Ectodermal cell (in vitro differentiated cells): ENCODE data around the gene ARHGAP23.

Experiments used
- H3K27ac ChIP-seq: 2 replicates; pipeline ENCODE4 v1.7.0; 2013; ENCODE audit warnings: mild to moderate bottlenecking, low read depth, low read length; ENCODE audit not compliant: insufficient read depth, poor library complexity, severe bottlenecking
- H3K27me3 ChIP-seq: 2 replicates; pipeline ENCODE4 v1.7.0; 2013; ENCODE audit warnings: mild to moderate bottlenecking, low read length; ENCODE audit not compliant: insufficient read depth, control insufficient read depth, poor library complexity, severe bottlenecking
- H3K36me3 ChIP-seq: one replicate; pipeline ENCODE4 v1.7.0; 2013; ENCODE audit warnings: low read length; ENCODE audit not compliant: control insufficient read depth, insufficient read depth
- H3K4me1 ChIP-seq: one replicate; pipeline ENCODE4 v1.7.0; 2013; ENCODE audit warnings: low read length; ENCODE audit not compliant: control insufficient read depth, insufficient read depth
- H3K4me3 ChIP-seq: 2 replicates; pipeline ENCODE4 v1.7.0; 2013; ENCODE audit warnings: low read depth, low read length, control low read depth; ENCODE audit not compliant: insufficient read depth
- H3K9me3 ChIP-seq: 2 replicates; pipeline ENCODE4 v1.7.0; 2013; ENCODE audit warnings: mild to moderate bottlenecking, low read length, moderate library complexity; ENCODE audit not compliant: control insufficient read depth
- WGBS, 2 experiments: methylation state at CpG; one replicate each; pipeline ENCODE4 v1.1.7; 2013; ENCODE audit warnings: missing lambda C conversion rate in 2 of 2; 5-methylcytosine and 5-hydroxymethylcytosine counted together

The ARHGAP23 gene

DNA sequence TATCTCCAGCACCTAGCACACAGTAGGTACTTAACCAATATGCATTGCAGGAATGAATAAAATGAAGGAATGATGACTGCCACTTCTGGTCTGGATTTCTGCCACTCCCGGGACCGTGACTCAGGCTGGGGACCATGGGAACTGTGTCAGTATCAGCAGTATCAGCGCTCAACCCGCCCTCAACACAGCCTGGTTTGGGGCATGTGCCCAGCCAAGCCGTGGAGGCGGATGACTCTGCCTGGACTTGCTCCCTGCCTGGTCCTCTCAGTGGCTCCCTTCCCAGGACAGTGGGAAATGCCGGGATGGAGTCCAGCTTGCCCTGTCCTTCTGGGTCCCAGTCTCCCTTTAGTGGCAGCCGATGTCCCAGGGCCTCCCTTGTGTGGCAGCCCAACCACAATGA is 122.4 kb downstream of the ARHGAP23 start:
- WGBS, 2 experiments: 91 to 93% methylated on average over 8 of the region's 8 CpGs
- Histone ChIP-seq H3K4me1 (no peaks in the 10 kb centered on the region), H3K9me3 (no peaks in the 10 kb centered on the region), H3K36me3 (peaks cover 12% of the 10 kb centered on the region), H3K27ac (no peak overlapping the region), H3K27me3 (no peaks in the 10 kb centered on the region), H3K4me3 (no peak overlapping the region)

DNA sequence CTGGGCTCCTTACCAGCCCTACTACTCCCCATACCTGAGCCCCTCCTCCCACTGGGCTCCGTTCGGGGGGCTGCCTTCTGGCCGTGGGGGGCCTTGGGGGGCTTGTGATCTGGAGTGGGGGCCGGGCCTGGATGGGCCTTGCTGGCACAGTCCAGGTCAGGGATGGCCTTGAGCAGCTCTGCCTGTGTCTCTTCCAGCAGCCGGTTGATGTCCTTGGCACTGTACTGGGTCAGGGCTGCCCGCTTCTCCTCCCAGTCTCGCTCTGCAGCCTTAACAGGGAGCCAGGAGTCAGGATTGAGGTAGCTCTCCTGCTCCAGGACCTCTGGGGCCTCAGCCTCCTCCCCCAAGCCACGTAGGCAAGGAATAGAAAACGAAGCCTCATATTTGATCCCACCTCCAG is 122.9 kb downstream of the ARHGAP23 start:
- Histone ChIP-seq H3K27ac (no peak overlapping the region), H3K9me3 (no peaks in the 10 kb centered on the region), H3K4me1 (no peaks in the 10 kb centered on the region), H3K27me3 (no peaks in the 10 kb centered on the region), H3K4me3 (no peak overlapping the region), H3K36me3 (peaks cover 12% of the 10 kb centered on the region)
- 91 to 94% methylated on average over 9 of the region's 9 CpGs for WGBS, 2 experiments

DNA sequence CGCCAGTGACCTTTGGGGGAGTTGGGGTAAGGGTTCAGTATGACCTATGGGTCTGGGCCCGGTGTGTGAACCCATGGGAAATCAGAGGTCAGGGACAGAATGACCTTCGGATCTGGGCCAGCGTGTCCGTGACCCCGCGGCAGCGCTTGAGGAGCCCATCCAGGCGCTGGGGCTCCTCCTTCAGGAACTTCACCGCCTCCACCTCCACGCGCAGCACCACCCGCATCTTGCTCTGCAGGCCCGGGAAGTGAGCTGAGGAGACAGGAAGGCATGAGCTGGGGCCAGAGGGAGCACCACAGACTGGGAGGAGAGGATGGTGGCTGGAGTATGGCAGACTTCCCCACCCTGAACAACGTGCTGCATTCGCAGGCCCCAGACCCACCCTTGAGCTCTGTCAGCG is 124.1 kb downstream of the ARHGAP23 start:
- Histone ChIP-seq H3K4me3 (no peak overlapping the region), H3K27ac (no peak overlapping the region), H3K9me3 (no peaks in the 10 kb centered on the region), H3K36me3 (peaks cover 12% of the 10 kb centered on the region), H3K27me3 (no peaks in the 10 kb centered on the region), H3K4me1 (no peaks in the 10 kb centered on the region)
- WGBS, 2 experiments: 95 to 96% methylated on average over 17 of the region's 17 CpGs

DNA sequence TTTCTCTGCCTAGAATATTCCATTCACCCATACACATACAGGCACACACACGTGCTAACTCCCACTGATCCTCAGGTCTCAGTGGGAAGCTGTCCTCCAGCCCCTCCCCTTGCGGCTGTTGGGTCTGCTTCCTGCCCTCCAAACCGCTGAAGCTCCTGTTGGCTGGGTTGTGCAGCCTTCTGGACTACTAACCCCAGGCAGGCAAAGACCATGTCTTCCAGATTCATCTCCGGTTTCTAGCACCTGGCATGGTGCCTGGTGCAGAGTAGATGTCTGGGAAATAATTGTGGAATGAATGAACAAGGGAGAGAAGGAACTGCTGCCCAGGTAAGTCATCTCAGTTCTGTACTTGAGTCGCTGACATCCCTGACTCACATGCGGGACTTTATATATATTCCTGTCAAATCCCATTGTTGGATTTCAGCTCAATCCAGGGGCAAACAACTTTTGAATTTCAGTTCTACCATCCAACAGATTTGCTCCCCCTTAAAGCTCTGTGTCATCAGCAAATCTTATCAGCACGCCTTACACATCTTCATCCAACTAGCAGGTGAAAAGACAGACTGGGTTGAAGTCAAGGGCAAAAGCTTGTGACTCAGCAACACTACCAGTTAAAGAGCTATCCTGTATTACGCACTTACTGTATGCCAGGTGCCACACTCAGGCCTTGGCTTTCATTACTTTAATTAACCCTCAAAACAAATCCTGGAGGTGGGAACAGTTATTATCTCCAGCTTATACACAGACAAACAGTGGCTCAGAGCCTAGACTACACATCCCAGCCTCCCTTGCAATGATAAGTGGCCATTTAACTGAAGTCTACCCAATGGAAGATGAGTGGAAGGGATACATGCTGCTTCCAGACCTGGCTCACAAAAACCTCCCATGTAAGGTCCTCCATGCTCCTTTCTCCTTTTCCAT is 126.4 kb downstream of the ARHGAP23 start:
- 86 to 88% methylated on average over 8 of the region's 8 CpGs for WGBS, 2 experiments
- Histone ChIP-seq H3K27ac (no peak overlapping the region), H3K36me3 (peaks cover 12% of the 10 kb centered on the region)

DNA sequence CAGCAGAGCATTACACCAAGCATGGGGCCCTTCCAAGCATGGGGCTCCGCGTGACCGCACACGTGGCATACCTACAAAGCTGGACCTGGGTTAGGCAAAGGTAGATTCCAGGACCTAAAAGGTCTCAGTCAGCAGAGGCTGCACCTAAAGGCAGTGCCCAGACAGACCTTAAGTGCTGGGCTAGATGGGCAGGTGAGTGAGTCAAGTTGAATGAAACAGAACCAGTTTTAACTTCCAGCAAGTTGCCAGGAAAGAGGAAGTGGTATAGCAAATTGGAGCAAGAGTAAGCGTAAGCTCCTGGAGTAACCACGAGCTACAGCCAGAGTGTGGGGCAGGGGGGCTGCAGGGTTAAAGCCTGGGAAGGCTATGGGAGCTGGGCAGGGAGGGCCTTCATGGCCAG is 128.0 kb downstream of the ARHGAP23 start:
- H3K4me3 ChIP-seq: no peak overlapping the region
- H3K27ac ChIP-seq: no peak overlapping the region
- WGBS, 2 experiments: 95 to 96% methylated on average over 6 of the region's 6 CpGs
- peaks cover 31% of the 10 kb centered on the region for H3K27me3 ChIP-seq
- H3K36me3 ChIP-seq: peaks cover 12% of the 10 kb centered on the region
- peaks cover 25% of the 10 kb centered on the region for H3K4me1 ChIP-seq
- no peaks in the 10 kb centered on the region for H3K9me3 ChIP-seq

More for the DNA sequence above, 126.4 kb downstream of the ARHGAP23 start:
- Histone ChIP-seq H3K4me1 (peaks cover 14% of the 10 kb centered on the region), H3K9me3 (no peaks in the 10 kb centered on the region), H3K4me3 (no peak overlapping the region), H3K27me3 (peaks cover 15% of the 10 kb centered on the region)

DNA sequence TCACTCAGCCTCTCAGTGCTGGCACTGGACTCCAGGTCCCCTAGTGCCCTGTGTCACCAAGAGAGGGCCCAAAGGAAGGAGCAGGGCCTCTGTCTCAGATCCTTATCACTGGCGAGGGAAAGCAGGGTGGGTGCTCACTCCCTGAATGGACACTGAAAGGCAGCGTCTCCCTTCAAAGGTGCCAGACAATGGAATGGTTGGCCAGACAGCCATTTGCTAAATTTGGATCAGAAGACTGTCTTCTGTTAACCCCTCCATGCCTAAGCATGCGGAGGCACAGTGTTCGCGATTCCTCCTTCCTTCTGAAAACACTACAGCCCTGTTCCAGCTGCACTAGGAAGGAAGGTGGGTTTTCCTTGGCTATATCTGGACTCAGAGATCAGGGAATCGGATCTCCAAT is 129.1 kb downstream of the ARHGAP23 start:
- H3K4me3 ChIP-seq: no peak overlapping the region
- H3K27ac ChIP-seq: no peak overlapping the region
- peaks cover 3% of the 10 kb centered on the region for H3K36me3 ChIP-seq
- 88 to 94% methylated on average over 6 of the region's 6 CpGs for WGBS, 2 experiments
- peaks cover 42% of the 10 kb centered on the region for H3K27me3 ChIP-seq
- peaks cover 26% of the 10 kb centered on the region for H3K4me1 ChIP-seq
- H3K9me3 ChIP-seq: no peaks in the 10 kb centered on the region

DNA sequence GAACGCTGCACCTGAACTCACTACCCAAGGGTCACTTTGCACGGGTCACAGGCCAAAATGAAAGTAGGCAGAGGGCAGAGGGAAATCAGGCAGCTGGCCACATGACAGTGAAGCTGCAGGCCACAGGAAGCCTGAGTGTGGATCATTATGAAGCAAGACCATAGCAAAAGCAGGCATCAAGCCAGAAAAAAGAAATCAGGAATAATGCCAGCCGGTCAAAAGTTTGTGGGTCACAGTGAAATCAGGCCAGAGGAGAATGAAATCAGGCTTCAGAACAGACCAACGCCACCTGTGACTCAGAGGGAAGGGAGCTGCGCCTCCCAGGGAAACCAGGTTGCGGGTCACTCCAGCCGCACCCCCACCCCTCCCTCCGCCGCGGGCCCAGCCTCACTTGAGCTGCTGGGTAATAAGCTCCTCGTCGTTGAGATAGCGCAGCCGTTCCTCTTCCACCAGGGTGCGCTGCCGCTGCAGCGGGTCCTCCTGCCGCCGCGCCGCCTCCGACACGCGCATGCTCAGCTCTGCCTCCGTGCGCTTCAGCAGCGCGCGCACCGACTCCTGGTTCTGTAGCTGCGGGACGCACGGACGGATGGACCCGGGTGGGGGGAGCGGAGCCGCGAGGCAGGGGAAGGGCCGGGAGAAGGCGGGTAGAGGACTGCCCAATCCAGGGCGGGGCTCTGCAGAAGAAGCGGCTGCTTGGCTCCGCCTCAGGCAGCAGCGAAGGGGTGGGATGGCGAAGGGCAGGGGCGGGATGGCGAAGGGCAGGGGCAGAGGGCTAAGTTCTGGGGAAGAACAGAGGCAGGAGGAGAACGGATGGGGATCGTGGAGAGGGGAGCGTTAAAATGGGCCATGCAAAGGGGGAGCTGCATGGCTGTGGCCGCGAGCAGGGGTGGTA is 129.8 kb downstream of the ARHGAP23 start:
- WGBS, 2 experiments: 6% methylated on average over 52 of the region's 52 CpGs
- H3K36me3 ChIP-seq: no peaks in the 10 kb centered on the region
- H3K4me1 ChIP-seq: peaks cover 33% of the 10 kb centered on the region
- H3K27ac ChIP-seq: no peak overlapping the region
- H3K4me3 ChIP-seq: peak overlapping the region; percentile 34
- H3K27me3 ChIP-seq: peaks cover 49% of the 10 kb centered on the region
- no peaks in the 10 kb centered on the region for H3K9me3 ChIP-seq

DNA sequence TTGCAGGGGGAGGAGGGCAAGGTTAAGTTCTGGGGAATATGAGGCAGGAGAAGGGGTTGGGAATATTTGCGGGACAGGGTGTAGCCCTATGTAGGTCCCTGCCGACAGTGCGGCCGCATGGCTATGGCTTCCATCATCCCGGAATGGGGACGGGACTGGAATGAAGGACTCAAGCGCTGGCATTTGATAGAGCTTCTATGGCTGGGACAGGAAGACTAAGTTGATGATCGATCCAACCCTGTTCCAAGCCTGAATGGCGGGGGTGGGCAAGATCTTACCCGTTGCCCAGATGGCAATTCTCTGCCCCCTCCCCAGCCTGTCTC is 130.4 kb downstream of the ARHGAP23 start:
- H3K9me3 ChIP-seq: no peaks in the 10 kb centered on the region
- H3K27ac ChIP-seq: no peak overlapping the region
- peaks cover 39% of the 10 kb centered on the region for H3K4me1 ChIP-seq
- no peaks in the 10 kb centered on the region for H3K36me3 ChIP-seq
- peaks cover 55% of the 10 kb centered on the region for H3K27me3 ChIP-seq
- WGBS, 2 experiments: 4 to 6% methylated on average over 10 of the region's 10 CpGs
- peak overlapping the region; percentile 34 for H3K4me3 ChIP-seq

DNA sequence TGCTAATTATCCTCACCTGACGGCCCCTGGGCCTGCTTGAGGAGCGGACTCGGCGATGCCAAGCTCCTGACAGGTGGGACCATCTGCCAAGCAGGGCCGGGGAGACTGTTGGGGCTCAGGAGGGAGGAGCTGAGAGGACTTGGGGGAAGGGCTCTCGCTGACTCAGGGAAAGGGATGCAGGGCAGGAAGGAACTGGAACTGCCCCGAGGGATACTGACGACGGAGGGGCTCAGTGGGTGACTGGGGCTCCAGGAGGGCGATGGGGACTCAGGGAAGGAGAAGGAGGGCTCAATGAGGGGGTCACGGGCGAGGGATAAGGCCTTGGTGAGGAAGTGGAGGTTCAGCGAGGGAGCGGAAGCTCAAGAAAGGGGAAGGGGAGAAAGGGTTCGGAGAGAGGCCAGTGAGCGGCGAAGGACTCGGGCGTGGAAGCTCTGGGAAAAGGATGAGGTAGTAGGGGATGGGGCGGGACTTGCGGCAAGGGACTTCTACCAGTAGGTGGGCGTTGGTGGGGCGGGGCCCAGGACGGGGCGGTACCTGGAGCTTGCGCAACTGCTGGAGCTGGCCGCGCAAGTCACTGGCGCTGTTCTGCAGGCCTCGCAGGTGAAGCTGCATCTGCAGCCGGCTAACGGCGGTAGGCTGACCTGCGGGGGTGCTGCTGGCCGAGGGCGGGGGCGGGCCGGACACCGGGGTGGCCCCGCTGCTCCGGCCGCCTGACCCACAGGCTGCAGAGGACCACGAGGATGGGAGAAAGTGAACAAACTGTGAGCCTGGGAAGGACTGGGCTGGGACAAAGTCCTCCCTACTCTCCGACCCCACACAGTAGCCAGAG is 131.0 kb downstream of the ARHGAP23 start:
- H3K4me3 ChIP-seq: peak overlapping the region; percentile 34
- no peak overlapping the region for H3K27ac ChIP-seq
- WGBS, 2 experiments: 2% methylated on average over 44 of the region's 44 CpGs
- H3K4me1 ChIP-seq: peaks cover 44% of the 10 kb centered on the region
- no peaks in the 10 kb centered on the region for H3K9me3 ChIP-seq
- peaks cover 61% of the 10 kb centered on the region for H3K27me3 ChIP-seq
- no peaks in the 10 kb centered on the region for H3K36me3 ChIP-seq
